H1 (cell line): ENCODE data around the gene XPO6. TPM values are rescaled to one million over a fixed set of nuclear protein-coding genes. Genes with fewer than 3 reads are reported as not detected.

ENCODE experiments used
- CTCF ChIA-PET: fragments of 300-600 bp; sonication (Branson Sonifier 250); formaldehyde crosslinking; loops from one replicate; lab custom pipeline; 2021; ENCODE audit not compliant: partially characterized antibody; lab: Charles Lee
- POLR2A ChIA-PET: fragments of 300-600 bp; sonication (Branson Sonifier 250); formaldehyde crosslinking; loops from one replicate; lab custom pipeline; 2021; ENCODE audit warnings: inconsistent platforms; ENCODE audit not compliant: partially characterized antibody; lab: Charles Lee
- DNase-seq, 2 experiments: peaks; one replicate each; pipeline versions ENCODE4 v3.0.0 to v3.0.0-alpha.2; 2010 to 2022; ENCODE audit warnings: low spot score in 2 of 2, low read depth in 1 of 2, mixed read lengths in 1 of 2
- FAIRE-seq: peaks from 2 replicates; lab custom pipeline; 2011; peaks lifted over from hg19 to GRCh38; lab: Jason Lieb, UNC
- H2AFZ ChIP-seq: 2 replicates; pipeline ENCODE4 v1.8.1; 2012; ENCODE audit warnings: low read length, inconsistent platforms
- H2AK5ac ChIP-seq: 2 replicates; pipeline ENCODE4 v1.6.1; 2013; ENCODE audit warnings: low read depth, low read length
- H2BK120ac ChIP-seq: replicated peaks from 2 replicates; pipeline ENCODE3; 2013; ENCODE audit warnings: low read depth, low read length, inconsistent platforms
- H2BK12ac ChIP-seq: 2 replicates; pipeline ENCODE4 v1.6.1; 2013; ENCODE audit warnings: low read depth, low read length
- H2BK15ac ChIP-seq: 2 replicates; pipeline ENCODE4 v1.6.1; 2013; ENCODE audit warnings: low read length
- H2BK20ac ChIP-seq: 2 replicates; pipeline ENCODE4 v1.6.1; 2013; ENCODE audit warnings: low read length
- H2BK5ac ChIP-seq: 2 replicates; pipeline ENCODE4 v1.6.1; 2013; ENCODE audit warnings: low read depth, low read length
- H3K14ac ChIP-seq: 2 replicates; pipeline ENCODE4 v1.6.1; 2013; ENCODE audit warnings: inconsistent platforms; ENCODE audit not compliant: insufficient read length
- H3K18ac ChIP-seq: 2 replicates; pipeline ENCODE4 v1.6.1; 2013; ENCODE audit warnings: low read length; ENCODE audit errors: extremely low read depth
- H3K23ac ChIP-seq: 2 replicates; pipeline ENCODE4 v1.6.1; 2013; ENCODE audit warnings: inconsistent platforms; ENCODE audit not compliant: insufficient read length
- H3K23me2 ChIP-seq: 2 replicates; pipeline ENCODE4 v1.6.1; 2013; ENCODE audit warnings: low read depth, low read length
- H3K27ac ChIP-seq: 2 replicates; pipeline ENCODE4 v1.6.1; 2011; ENCODE audit warnings: low read depth, low read length, inconsistent platforms
- H3K27me3 ChIP-seq, 4 experiments: replicated peaks in 1 of 4; 1 replicate in 1 of 4; 2 replicates in 3 of 4; pipeline versions ENCODE4 v1.6.1 to v1.8.1; 2011 to 2013; ENCODE audit warnings: low read length in 3 of 4, mild to moderate bottlenecking in 3 of 4, inconsistent platforms in 2 of 4, mixed read lengths in 2 of 4, moderate library complexity in 1 of 4; ENCODE audit not compliant: control insufficient read depth in 3 of 4, insufficient read depth in 3 of 4; ENCODE audit errors: extremely low read depth in 1 of 4
- H3K36me3 ChIP-seq, 4 experiments: 2 replicates each; pipeline versions ENCODE4 v1.6.1 to v1.8.1; 2011 to 2013; ENCODE audit warnings: mild to moderate bottlenecking in 4 of 4, low read length in 3 of 4, moderate library complexity in 2 of 4, control low read depth in 1 of 4, inconsistent platforms in 1 of 4; ENCODE audit not compliant: insufficient read depth in 4 of 4, control insufficient read depth in 2 of 4
- H3K4ac ChIP-seq: replicated peaks from 2 replicates; pipeline ENCODE3; 2013; ENCODE audit warnings: low read length, low read depth, mixed read lengths, inconsistent platforms; ENCODE audit not compliant: insufficient read length
- H3K4me1 ChIP-seq, 4 experiments: replicated peaks in 1 of 4; 1 replicate in 1 of 4; 2 replicates in 3 of 4; pipeline versions ENCODE4 v1.6.1 to v1.8.1; 2011 to 2013; ENCODE audit warnings: low read length in 3 of 4, inconsistent platforms in 2 of 4, mixed read lengths in 1 of 4; ENCODE audit not compliant: insufficient read depth in 4 of 4, control insufficient read depth in 3 of 4
- H3K4me2 ChIP-seq, 2 experiments: 2 replicates each; pipeline versions ENCODE4 v1.6.1 to v1.8.1; 2011 to 2013; ENCODE audit warnings: low read depth in 2 of 2, low read length in 2 of 2, control low read depth in 1 of 2, inconsistent platforms in 1 of 2, mild to moderate bottlenecking in 1 of 2; ENCODE audit not compliant: insufficient read depth in 1 of 2
- H3K4me3 ChIP-seq, 4 experiments: fragments of 200-600, 300-600 bp in 1 of 4; sonication (generic), shearing (Covaris generic), sonication (Bioruptor Twin) in 1 of 4; 2 replicates each; pipeline versions ENCODE4 v1.5.1 to v1.8.1; 2011 to 2016; ENCODE audit warnings: low read length in 4 of 4, low read depth in 3 of 4, control low read depth in 2 of 4, inconsistent platforms in 2 of 4, mild to moderate bottlenecking in 2 of 4, mixed read lengths in 1 of 4, moderate library complexity in 1 of 4; ENCODE audit not compliant: insufficient read depth in 2 of 4; ENCODE audit errors: extremely low read depth in 1 of 4
- H3K56ac ChIP-seq: replicated peaks from 2 replicates; pipeline ENCODE3; 2013; ENCODE audit warnings: low read depth, mild to moderate bottlenecking, mixed read lengths, low read length, inconsistent platforms; ENCODE audit not compliant: insufficient read length
- H3K79me1 ChIP-seq: 2 replicates; pipeline ENCODE4 v1.6.1; 2013; ENCODE audit warnings: low read depth, low read length, control low read depth
- H3K79me2 ChIP-seq, 2 experiments: 2 replicates each; pipeline versions ENCODE4 v1.6.1 to v1.8.1; 2012 to 2013; ENCODE audit warnings: low read length in 2 of 2, mild to moderate bottlenecking in 2 of 2, inconsistent platforms in 1 of 2; ENCODE audit not compliant: insufficient read depth in 2 of 2, control insufficient read depth in 1 of 2
- H3K9ac ChIP-seq, 4 experiments: replicated peaks in 1 of 4; 1 replicate in 1 of 4; 2 replicates in 3 of 4; pipeline versions ENCODE4 v1.6.1 to v1.8.1; 2011 to 2013; ENCODE audit warnings: low read depth in 3 of 4, low read length in 3 of 4, control low read depth in 2 of 4, mild to moderate bottlenecking in 2 of 4, moderate library complexity in 2 of 4, inconsistent platforms in 1 of 4; ENCODE audit errors: extremely low read depth in 1 of 4
- H3K9me3 ChIP-seq, 2 experiments: 2 replicates each; pipeline versions ENCODE4 v1.6.1 to v1.8.1; 2012 to 2013; ENCODE audit warnings: mild to moderate bottlenecking in 2 of 2, moderate library complexity in 2 of 2, control low read depth in 1 of 2, inconsistent platforms in 1 of 2, low read depth in 1 of 2, low read length in 1 of 2, mixed read lengths in 1 of 2; ENCODE audit not compliant: insufficient read depth in 2 of 2
- H4K20me1 ChIP-seq, 2 experiments: replicated peaks in 1 of 2; 2 replicates each; pipeline versions ENCODE3 to v1.8.1; 2011 to 2013; ENCODE audit warnings: inconsistent platforms in 2 of 2, low read length in 2 of 2, mild to moderate bottlenecking in 1 of 2; ENCODE audit not compliant: insufficient read depth in 2 of 2, control insufficient read depth in 1 of 2
- H4K5ac ChIP-seq: 2 replicates; pipeline ENCODE4 v1.6.1; 2013; ENCODE audit warnings: low read length, low read depth, mixed read lengths, inconsistent platforms; ENCODE audit not compliant: insufficient read length
- H4K8ac ChIP-seq: 2 replicates; pipeline ENCODE4 v1.8.0; 2013; ENCODE audit warnings: mild to moderate bottlenecking, moderate library complexity, low read length, inconsistent platforms; ENCODE audit not compliant: insufficient read depth; ENCODE audit errors: extremely low read depth
- H4K91ac ChIP-seq: replicated peaks from 2 replicates; pipeline ENCODE3; 2013; ENCODE audit warnings: low read length, mixed read lengths, inconsistent platforms; ENCODE audit not compliant: insufficient read length
- ATF2 ChIP-seq: IDR thresholded peaks from 2 replicates; pipeline ENCODE4 v1.6.1; 2012; ENCODE audit warnings: low read length, inconsistent platforms
- NANOG ChIP-seq: IDR thresholded peaks from 2 replicates; pipeline ENCODE4 v1.6.1; 2011; ENCODE audit warnings: low read length, low read depth, mild to moderate bottlenecking, inconsistent platforms; ENCODE audit not compliant: insufficient read depth, poor library complexity, severe bottlenecking
- RNF2 ChIP-seq: fragments of 200-900, 300-1000 bp; sonication (generic); IDR thresholded peaks from 2 replicates; pipeline ENCODE4 v1.7.1; 2016; ENCODE audit warnings: borderline replicate concordance, low read depth, mild to moderate bottlenecking, antibody characterized with exemption, low read length; ENCODE audit not compliant: poor library complexity, severe bottlenecking; ENCODE audit errors: missing control alignments
- WGBS, 2 experiments: shearing (Covaris generic) in 1 of 2; methylation state at CpG; one replicate each; pipeline versions ENCODE4 v1.1.6 to v1.1.7; 2013 to 2015; ENCODE audit warnings: low lambda C conversion rate in 2 of 2, mixed read lengths in 2 of 2, inconsistent platforms in 1 of 2, low coverage in 1 of 2, missing lambda C conversion rate in 1 of 2; ENCODE audit not compliant: insufficient replicate concordance in 2 of 2, insufficient coverage in 1 of 2, insufficient read length in 1 of 2; ENCODE audit errors: extremely low coverage in 1 of 2, missing lambda C conversion rate in 1 of 2; 5-methylcytosine and 5-hydroxymethylcytosine counted together
- polyA plus RNA-seq, 7 experiments: library from polyadenylated mRNA; depleted of rRNA in 3 of 7; stranded (reverse) in 5 of 7; unstranded in 2 of 7; fragments of >200 nt in 5 of 7; fragments of 200-250 nt in 2 of 7; gene quantifications; 1 replicate in 5 of 7; 2 replicates in 1 of 7; 4 replicates in 1 of 7; pipeline versions ENCODE4 v1.2.1 to v1.2.3, GENCODE V29; 2011 to 2013; ENCODE audit warnings: missing spikeins in 2 of 7, mixed read lengths in 2 of 7
- total RNA-seq: library from RNA; stranded (reverse); fragmentation: NEBNext Ultra II Directional; extraction: Animal tissue kit (Norgen Biotek cat#: 25700); gene quantifications from 2 replicates; pipeline ENCODE4 v1.2.1, GENCODE V29; 2021

XPO6 gene
- total and polyA plus RNA-seq, 2 of the 8 experiments (the other 6 are each of a cell fraction or from before 2014, with no cell fraction given), result 152 to 254 TPM

GRCh38 chr16:28073836-28074235, 137.9 kb downstream of the XPO6 start:
- Histone ChIP-seq H3K27me3 (no peaks in the 10 kb centered on the region), H4K8ac (no peak overlapping the region), H3K36me3 (no peaks in the 10 kb centered on the region), H2BK5ac (no peak overlapping the region), H4K5ac (no peak overlapping the region), H3K14ac (no peak overlapping the region), H4K20me1 (peaks cover 0 to 2% of the 10 kb centered on the region in 2 experiments), H3K79me1 (no peaks in the 10 kb centered on the region), H3K79me2 (no peaks in the 10 kb centered on the region), H2BK12ac (no peak overlapping the region), H3K9me3 (no peaks in the 10 kb centered on the region), H3K23ac (no peak overlapping the region), H3K4me1 (no peaks in the 10 kb centered on the region), H2AFZ (no peak overlapping the region), H3K23me2 (no peaks in the 10 kb centered on the region), H3K18ac (no peak overlapping the region), H2BK20ac (no peak overlapping the region), H3K56ac (no peak overlapping the region), H3K27ac (no peak overlapping the region), H3K4me2 (no peak overlapping the region), H3K4me3 (no peak overlapping the region), H3K9ac (no peak overlapping the region), H2BK120ac (no peak overlapping the region), H2AK5ac (no peak overlapping the region), H3K4ac (no peak overlapping the region), H4K91ac (no peak overlapping the region), H2BK15ac (no peak overlapping the region)
- CTCF ChIA-PET, result interaction anchor here (1.2 kb wide), 1 partner anchor 299 kb away, joined by 4 read pairs; no protein-coding TSS in a partner anchor
- POLR2A ChIA-PET, result no interaction called here
- 91% methylated on average over 6 of the region's 6 CpGs; no CpG with 5 or more reads in 1 of the 2 experiments for WGBS, 2 experiments
- no peak for DNase-seq
- no peak for FAIRE-seq
- TF ChIP-seq RNF2 (no peak), NANOG (no peak), ATF2 (no peak)
